Caco-2 (cell line): Measurements from ENCODE around the gene ARMH3. TPM values are rescaled to one million over a fixed set of nuclear protein-coding genes. Genes with fewer than 3 reads are reported as not detected.

Source experiments
- BruUV-seq: library from RNA; stranded (reverse); fragments of 400-500 nt; replicated peaks from 2 replicates; lab custom pipeline; 2021; lab: Mats Ljungman, UMichigan
- CTCF ChIA-PET: fragments of 300-600 bp; sonication (Branson Sonifier 250); formaldehyde crosslinking; loops from one replicate; lab custom pipeline; 2022; ENCODE audit warnings: antibody characterized with exemption; lab: Charles Lee
- POLR2A ChIA-PET: fragments of 300-600 bp; sonication (Branson Sonifier 250); formaldehyde crosslinking; loops from one replicate; lab custom pipeline; 2022; ENCODE audit warnings: antibody characterized with exemption; lab: Charles Lee
- DNase-seq, 2 experiments: peaks; one replicate each; pipeline versions ENCODE4 v3.0.0 to v3.0.0-alpha.2; 2020 to 2022
- H3K27me3 ChIP-seq: replicated peaks from 2 replicates; pipeline ENCODE4 v1.6.0; 2011; ENCODE audit warnings: low read length; ENCODE audit not compliant: control insufficient read depth, insufficient read depth
- H3K36me3 ChIP-seq: 2 replicates; pipeline ENCODE4 v1.5.1; 2011; ENCODE audit warnings: low read length; ENCODE audit not compliant: control insufficient read depth, insufficient read depth
- H3K4me1 ChIP-seq: fragments of 250-450 bp; sonication (Bioruptor Pico); 2 replicates; pipeline ENCODE4 v1.5.1; 2020; ENCODE audit warnings: mild to moderate bottlenecking
- H3K4me3 ChIP-seq: 2 replicates; pipeline ENCODE4 v1.5.1; 2011; ENCODE audit warnings: low read depth, mild to moderate bottlenecking, control low read depth, low read length
- H3K9me3 ChIP-seq: fragments of 250-450 bp; sonication (Bioruptor Pico); 2 replicates; pipeline ENCODE4 v1.5.1; 2020; ENCODE audit warnings: mild to moderate bottlenecking, moderate library complexity
- H3K27ac Mint-ChIP-seq: one replicate; pipeline ENCODE4 v1.8.0; 2022; ENCODE audit warnings: mixed read lengths; ENCODE audit not compliant: unreplicated experiment
- H3K27me3 Mint-ChIP-seq: one replicate; pipeline ENCODE4 v1.8.0; 2022; ENCODE audit warnings: mixed read lengths; ENCODE audit not compliant: insufficient read depth, unreplicated experiment
- H3K36me3 Mint-ChIP-seq: one replicate; pipeline ENCODE4 v1.8.0; 2022; ENCODE audit warnings: mild to moderate bottlenecking, mixed read lengths; ENCODE audit not compliant: insufficient read depth, unreplicated experiment
- H3K4me1 Mint-ChIP-seq: one replicate; pipeline ENCODE4 v1.8.0; 2022; ENCODE audit warnings: low read depth, mixed read lengths; ENCODE audit not compliant: unreplicated experiment
- H3K4me3 Mint-ChIP-seq: one replicate; pipeline ENCODE4 v1.8.0; 2022; ENCODE audit warnings: mild to moderate bottlenecking, moderate library complexity, mixed read lengths; ENCODE audit not compliant: unreplicated experiment
- H3K9me3 Mint-ChIP-seq: one replicate; pipeline ENCODE4 v1.8.0; 2022; ENCODE audit warnings: mixed read lengths; ENCODE audit not compliant: unreplicated experiment
- CTCF ChIP-seq, 2 experiments: fragments of 200-600 bp in 1 of 2; IDR thresholded peaks; 1 replicate in 1 of 2; 2 replicates in 1 of 2; pipeline versions ENCODE4 v1.5.1 to v1.8.0; 2011 to 2022; ENCODE audit warnings: antibody characterized with exemption in 1 of 2, control low read depth in 1 of 2, inconsistent platforms in 1 of 2, low read depth in 1 of 2, low read length in 1 of 2, mild to moderate bottlenecking in 1 of 2, moderate library complexity in 1 of 2; ENCODE audit not compliant: insufficient read depth in 1 of 2, severe bottlenecking in 1 of 2, unreplicated experiment in 1 of 2
- intact Hi-C: fragments of 100-400 bp; cut with micrococcal nuclease; formaldehyde crosslinking; loops from one replicate; pipeline ENCODE4 v1.10.0; 2022; ENCODE audit not compliant: unreplicated experiment
- total RNA-seq: library from RNA; stranded (reverse); gene quantifications from 2 replicates; pipeline ENCODE4 v1.2.3, GENCODE V29; 2022

The ARMH3 gene
- total RNA-seq, 1 experiment from 2014 or later, result 17.4 TPM

GRCh38 chr10:101827919-101828600 is 227.9 kb downstream of the ARMH3 start:
- intact Hi-C loops, result no loop called here
- peak in 1 of 2 experiments; percentile 12 for DNase-seq
- ChIA-PET POLR2A (interaction anchor here (1.3 kb wide), 1 partner anchor 9 kb away, joined by 7 read pairs; the partner anchor contains the start of gene OGA), CTCF (no interaction called here)
- Histone ChIP-seq H3K27me3 (no peaks in the 10 kb centered on the region), H3K9me3 (no peaks in the 10 kb centered on the region), H3K4me1 (no peaks in the 10 kb centered on the region), H3K4me3 (no peak overlapping the region), H3K36me3 (no peaks in the 10 kb centered on the region)
- no TSS peak for BruUV-seq
- no peaks in the 10 kb centered on the region for H3K9me3 Mint-ChIP-seq
- H3K27me3 Mint-ChIP-seq, result no peaks in the 10 kb centered on the region
- H3K4me3 Mint-ChIP-seq, result no peak overlapping the region
- no peaks in the 10 kb centered on the region for H3K4me1 Mint-ChIP-seq
- peaks cover 11% of the 10 kb centered on the region for H3K36me3 Mint-ChIP-seq
- H3K27ac Mint-ChIP-seq, result no peak overlapping the region
- TF ChIP-seq CTCF (IDR thresholded peaks at IDR 0.05; ENCODE audit: insufficient read depth in 1 of 2, low read depth in 1 of 2, low read length in 1 of 2, severe bottlenecking in 1 of 2, unreplicated experiment in 1 of 2), result no peak

- TF ChIP-seq CTCF (IDR thresholded peaks at IDR 0.05; ENCODE audit: insufficient read depth in 1 of 2, low read depth in 1 of 2, low read length in 1 of 2, severe bottlenecking in 1 of 2, unreplicated experiment in 1 of 2), result no peak
- H3K4me3 Mint-ChIP-seq, result no peak overlapping the region
- H3K9me3 Mint-ChIP-seq, result no peaks in the 10 kb centered on the region
- BruUV-seq, result no TSS peak
- no peaks in the 10 kb centered on the region for H3K36me3 ChIP-seq
- no peaks in the 10 kb centered on the region for H3K27me3 Mint-ChIP-seq
- no peak overlapping the region for H3K27ac Mint-ChIP-seq
- H3K4me1 ChIP-seq, result no peaks in the 10 kb centered on the region
- peaks cover 11% of the 10 kb centered on the region for H3K36me3 Mint-ChIP-seq
- DNase-seq, result no peak
- no peaks in the 10 kb centered on the region for H3K4me1 Mint-ChIP-seq
- intact Hi-C loops, result no loop called here
- no peaks in the 10 kb centered on the region for H3K27me3 ChIP-seq
- H3K4me3 ChIP-seq, result no peak overlapping the region
- CTCF ChIA-PET, result no interaction called here
- POLR2A ChIA-PET, result interaction anchor here (1.3 kb wide), 1 partner anchor 8 kb away, joined by 7 read pairs; the partner anchor contains the start of gene OGA
- H3K9me3 ChIP-seq, result no peaks in the 10 kb centered on the region
These were observed 229.0 kb downstream of the ARMH3 start for GRCh38 chr10:101826852-101827434.

DNA sequence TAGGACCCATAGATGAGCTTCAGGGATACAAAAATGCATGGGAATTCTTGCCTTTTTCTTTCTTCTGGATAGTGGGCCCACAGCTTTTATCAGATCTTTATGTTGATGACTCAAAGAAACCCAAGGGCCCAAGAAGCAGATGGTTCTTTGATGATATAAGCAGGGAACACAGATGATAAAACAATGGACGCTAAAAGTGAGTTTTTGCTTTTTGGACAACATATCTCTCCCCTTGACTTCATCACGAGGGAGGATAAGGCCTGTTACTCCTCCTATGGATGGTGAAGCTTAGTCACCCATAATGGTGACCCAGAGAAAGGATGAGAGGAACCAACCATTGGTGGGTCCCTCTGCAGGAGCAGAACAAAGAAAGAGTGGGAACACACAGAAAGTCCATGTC is 231.2 kb downstream of the ARMH3 start:
- no peak for DNase-seq
- peaks cover 11% of the 10 kb centered on the region for H3K36me3 Mint-ChIP-seq
- no peaks in the 10 kb centered on the region for H3K4me1 Mint-ChIP-seq
- H3K27me3 Mint-ChIP-seq, result no peaks in the 10 kb centered on the region
- POLR2A ChIA-PET, result no interaction called here
- H3K27me3 ChIP-seq, result no peaks in the 10 kb centered on the region
- no TSS peak for BruUV-seq
- no peak overlapping the region for H3K4me3 ChIP-seq
- no peak overlapping the region for H3K27ac Mint-ChIP-seq
- H3K9me3 ChIP-seq, result no peaks in the 10 kb centered on the region
- no peaks in the 10 kb centered on the region for H3K36me3 ChIP-seq
- TF ChIP-seq CTCF (IDR thresholded peaks at IDR 0.05; ENCODE audit: insufficient read depth in 1 of 2, low read depth in 1 of 2, low read length in 1 of 2, severe bottlenecking in 1 of 2, unreplicated experiment in 1 of 2), result no peak
- H3K4me1 ChIP-seq, result no peaks in the 10 kb centered on the region
- CTCF ChIA-PET, result no interaction called here
- intact Hi-C loops, result no loop called here
- no peaks in the 10 kb centered on the region for H3K9me3 Mint-ChIP-seq
- H3K4me3 Mint-ChIP-seq, result no peak overlapping the region
